ENCODE measurements around the gene WDR64.

The WDR64 gene

DNA sequence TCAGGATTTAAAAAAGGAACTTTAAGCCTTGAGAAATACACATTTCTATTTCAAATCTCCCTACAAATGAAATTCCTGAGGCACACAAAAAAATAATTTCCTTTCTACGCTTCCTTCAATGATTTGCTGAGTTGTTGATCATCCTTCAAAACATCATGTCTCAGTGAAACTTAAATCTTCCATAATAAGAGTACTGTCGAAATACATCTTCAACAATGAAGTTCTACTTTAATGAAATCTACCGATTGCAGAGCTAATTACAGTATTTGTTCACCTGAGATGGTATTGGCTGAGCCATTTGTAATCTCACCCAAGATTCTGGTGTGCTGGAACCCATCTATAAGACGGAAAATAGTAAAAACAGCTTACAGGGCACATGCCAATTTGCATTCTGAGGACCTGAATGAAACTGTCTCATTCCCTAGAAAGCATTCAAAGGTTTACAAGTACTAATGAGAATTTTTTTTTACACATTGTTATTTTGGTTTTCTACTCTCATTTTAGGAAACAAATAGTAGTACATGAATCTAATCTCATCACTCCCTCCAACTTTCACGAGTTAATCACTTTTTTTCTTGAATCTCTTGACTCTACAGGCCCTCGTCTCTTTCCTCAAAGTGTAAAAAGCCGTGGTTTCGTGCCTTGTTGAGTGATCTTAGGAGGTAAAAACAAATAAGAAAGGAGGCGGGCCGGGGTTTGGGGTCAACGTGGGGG is 13.0 kb upstream of the WDR64 start:
- H3K36me3 Mint-ChIP-seq (ENCODE audit: low read depth): peaks cover 31% of the 10 kb centered on the region
- H3K9me3 Mint-ChIP-seq: peaks cover 6% of the 10 kb centered on the region
- peak overlapping the region; percentile 65 for H3K27ac Mint-ChIP-seq
- H3K4me1 Mint-ChIP-seq (ENCODE audit: low read depth): peaks cover 53% of the 10 kb centered on the region
- no peaks in the 10 kb centered on the region for H3K27me3 Mint-ChIP-seq
- peak overlapping the region; percentile 87 for H3K4me3 Mint-ChIP-seq

DNA sequence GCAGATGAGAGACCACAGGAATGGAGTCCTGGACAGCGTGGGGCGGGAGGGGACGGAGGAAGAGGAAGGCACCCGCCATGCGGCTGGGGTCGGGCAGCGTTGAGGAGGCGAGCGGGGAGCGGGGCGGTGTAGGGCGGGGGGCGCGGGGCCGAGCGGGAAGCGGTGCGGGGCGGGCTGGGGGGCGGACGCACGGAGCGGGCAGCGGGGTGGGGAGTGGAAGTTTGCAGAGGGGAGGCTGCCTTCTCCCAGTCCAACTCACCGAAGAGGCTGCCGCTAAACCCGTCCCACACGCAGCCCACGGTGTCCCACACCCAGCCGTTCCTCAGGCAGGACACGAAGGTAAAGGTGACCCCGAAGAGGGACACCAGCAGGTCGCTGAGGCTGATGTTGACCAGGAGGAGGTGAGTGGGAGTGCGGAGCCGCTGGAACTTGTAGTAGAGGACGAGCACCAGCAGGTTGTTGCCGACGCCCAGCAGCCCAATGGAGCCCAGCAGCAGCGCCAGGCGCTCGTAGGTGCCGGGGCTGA is 12.4 kb upstream of the WDR64 start:
- Mint-ChIP-seq H3K4me3 (peak overlapping the region; percentile 87), H3K27me3 (no peaks in the 10 kb centered on the region), H3K27ac (peak overlapping the region; percentile 83), H3K4me1 (ENCODE audit: low read depth) (peaks cover 50% of the 10 kb centered on the region), H3K36me3 (ENCODE audit: low read depth) (peaks cover 25% of the 10 kb centered on the region), H3K9me3 (peaks cover 6% of the 10 kb centered on the region)

DNA sequence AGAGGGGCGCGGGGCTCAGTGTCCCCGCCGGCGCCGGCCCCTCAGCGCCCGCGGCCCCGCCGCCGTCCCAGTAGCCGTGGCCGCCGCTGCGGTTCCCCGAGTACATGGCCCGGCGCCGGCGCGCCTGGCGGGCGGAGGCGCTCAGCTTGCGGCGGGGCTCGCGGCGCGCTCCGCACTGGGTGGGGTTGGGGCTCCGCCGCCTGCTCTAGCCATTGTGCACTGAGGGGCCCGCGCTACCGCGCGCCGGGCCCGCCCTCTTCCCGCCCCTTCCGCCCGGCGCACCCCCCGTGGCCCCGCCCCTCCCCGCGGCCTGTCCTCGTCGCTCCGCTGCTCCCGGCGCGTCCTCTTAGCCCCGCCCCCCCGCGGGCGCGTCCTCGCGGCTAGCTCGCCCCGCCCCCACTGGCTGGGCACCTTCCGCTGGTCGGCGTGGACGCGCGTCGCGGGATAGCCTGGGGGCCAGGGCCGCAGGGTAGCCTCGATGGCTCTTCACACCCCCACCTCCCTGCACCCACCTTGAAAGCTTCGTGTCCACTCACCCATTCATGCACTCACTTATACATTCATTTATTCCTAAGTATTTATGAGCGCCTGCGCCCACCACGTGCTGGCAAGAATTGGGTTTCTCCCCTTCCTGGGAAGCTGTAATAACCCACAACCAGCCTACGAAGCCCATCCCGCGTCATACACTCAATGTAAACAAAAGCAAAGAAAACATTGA is 11.8 kb upstream of the WDR64 start, which contains the start of the genes CHML and OPN3:
Gene CHML (minus strand): TSS at position 221 of the 718 bp plus-strand sequence. CDS start 4,603 bp downstream, outside the sequence.
Gene OPN3 (minus strand): TSS at position 221 of the 718 bp plus-strand sequence. CDS start 115 bp downstream, at position 106.
- peak within 1 kb of the TSS; percentile 87 for H3K4me3 Mint-ChIP-seq
- peak within 1 kb of the TSS; percentile 83 for H3K27ac Mint-ChIP-seq
- peaks cover 6% of the 10 kb centered on the region for H3K9me3 Mint-ChIP-seq
- H3K36me3 Mint-ChIP-seq (ENCODE audit: low read depth): peaks cover 19% of the 10 kb centered on the region
- H3K4me1 Mint-ChIP-seq (ENCODE audit: low read depth): peaks cover 44% of the 10 kb centered on the region
- H3K27me3 Mint-ChIP-seq: no peaks in the 10 kb centered on the region

DNA sequence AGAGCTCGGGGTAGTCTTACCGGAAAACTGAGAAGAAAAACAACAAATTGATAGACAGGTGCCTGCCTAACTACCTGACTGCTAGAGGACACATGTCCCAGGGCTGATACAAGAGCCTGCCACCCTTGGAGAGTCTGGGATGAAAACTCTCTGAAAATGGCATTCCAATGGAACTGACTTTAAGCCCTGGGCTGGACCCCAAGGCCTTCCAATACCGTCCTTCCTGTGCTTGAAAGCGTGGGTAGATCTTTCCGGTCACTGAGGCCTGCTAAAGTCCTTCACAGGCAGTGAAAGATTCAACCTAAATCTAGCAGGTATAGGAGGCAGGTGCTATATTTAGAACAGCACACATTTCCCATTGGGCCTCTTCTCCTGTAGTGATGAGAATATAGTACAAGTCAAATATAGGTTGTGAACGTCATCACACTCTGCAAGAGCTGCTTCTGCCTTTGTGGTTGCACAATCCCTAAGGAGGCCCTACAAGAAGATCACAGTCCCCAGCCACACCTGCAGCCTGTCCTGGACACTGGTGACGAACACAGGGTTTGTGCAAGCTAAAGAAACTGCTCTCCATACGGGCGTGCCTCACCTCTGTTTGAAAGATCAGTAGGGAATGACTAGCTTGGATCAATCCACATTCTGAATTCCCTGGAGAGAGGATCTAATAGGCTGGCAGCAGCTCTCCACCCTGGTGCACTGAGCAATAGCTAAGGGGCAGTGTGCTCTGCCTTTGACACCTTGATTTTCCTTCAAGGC is 11.0 kb upstream of the WDR64 start:
- peak overlapping the region; percentile 58 for H3K4me3 Mint-ChIP-seq
- H3K9me3 Mint-ChIP-seq: peaks cover 6% of the 10 kb centered on the region
- H3K27ac Mint-ChIP-seq: peak overlapping the region; percentile 52
- H3K27me3 Mint-ChIP-seq: no peaks in the 10 kb centered on the region
- H3K36me3 Mint-ChIP-seq (ENCODE audit: low read depth): peaks cover 14% of the 10 kb centered on the region
- H3K4me1 Mint-ChIP-seq (ENCODE audit: low read depth): peaks cover 40% of the 10 kb centered on the region

DNA sequence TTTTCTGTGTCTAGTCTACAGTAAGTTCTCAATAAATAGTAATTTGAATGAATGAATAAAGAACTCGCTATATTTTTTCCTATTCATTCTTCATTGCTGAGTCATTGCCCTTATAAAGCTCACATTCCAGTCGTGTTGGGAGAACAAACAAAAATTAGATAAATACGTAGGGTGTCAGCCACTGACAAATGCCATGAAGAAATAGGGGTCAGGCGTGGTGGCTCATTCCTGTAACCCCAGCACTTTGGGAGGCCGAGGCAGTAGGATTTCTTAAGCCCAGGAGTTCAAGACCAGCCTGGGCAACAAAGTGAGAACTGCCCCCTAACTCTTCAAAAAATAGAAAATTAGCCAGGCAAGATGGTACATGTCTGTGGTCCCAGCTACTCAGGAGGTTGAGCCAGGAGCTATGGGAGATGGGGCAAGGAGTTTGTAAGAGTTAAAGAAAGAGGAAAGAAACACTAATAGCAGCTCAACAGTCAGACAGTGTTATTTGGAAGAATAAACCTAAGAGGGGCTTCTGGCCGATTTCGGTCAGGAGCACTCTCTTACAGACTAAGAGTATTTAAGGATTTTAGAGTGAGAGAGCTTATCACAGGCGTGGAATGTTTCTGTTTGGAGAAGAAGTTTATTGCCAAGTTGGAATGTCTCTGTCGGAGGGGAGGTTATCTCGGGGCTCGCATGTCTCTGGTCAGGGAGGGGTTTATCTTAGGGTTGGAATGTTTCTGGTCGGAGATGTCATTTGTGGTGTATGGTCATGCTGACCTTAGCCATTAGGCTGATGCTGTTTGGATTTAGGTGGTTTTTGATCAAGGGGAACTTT is 10.1 kb upstream of the WDR64 start:
- Mint-ChIP-seq H3K4me1 (ENCODE audit: low read depth) (peaks cover 32% of the 10 kb centered on the region), H3K36me3 (ENCODE audit: low read depth) (peaks cover 6% of the 10 kb centered on the region), H3K4me3 (no peak overlapping the region), H3K9me3 (peaks cover 6% of the 10 kb centered on the region), H3K27ac (no peak overlapping the region), H3K27me3 (no peaks in the 10 kb centered on the region)

DNA sequence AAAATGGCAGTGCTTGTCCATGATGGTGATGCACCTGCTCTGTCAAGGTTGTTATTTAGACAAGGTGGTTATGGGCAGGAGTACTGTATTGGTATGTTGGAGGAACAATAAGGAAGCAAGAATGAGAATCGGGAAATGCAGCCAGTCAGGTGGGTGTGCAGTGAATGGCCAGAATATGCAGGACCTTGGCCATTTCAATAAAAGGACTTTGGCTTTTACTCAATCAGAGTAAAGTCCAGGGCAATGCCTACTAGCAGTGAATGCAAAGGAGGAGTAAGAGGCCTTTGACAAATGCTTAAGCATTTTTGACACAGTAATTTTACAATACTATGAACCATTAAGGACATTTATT is 9.5 kb upstream of the WDR64 start:
- Mint-ChIP-seq H3K36me3 (ENCODE audit: low read depth) (peaks cover under 1% of the 10 kb centered on the region), H3K9me3 (peaks cover 6% of the 10 kb centered on the region), H3K4me1 (ENCODE audit: low read depth) (peaks cover 26% of the 10 kb centered on the region), H3K4me3 (no peak overlapping the region), H3K27me3 (no peaks in the 10 kb centered on the region), H3K27ac (no peak overlapping the region)

DNA sequence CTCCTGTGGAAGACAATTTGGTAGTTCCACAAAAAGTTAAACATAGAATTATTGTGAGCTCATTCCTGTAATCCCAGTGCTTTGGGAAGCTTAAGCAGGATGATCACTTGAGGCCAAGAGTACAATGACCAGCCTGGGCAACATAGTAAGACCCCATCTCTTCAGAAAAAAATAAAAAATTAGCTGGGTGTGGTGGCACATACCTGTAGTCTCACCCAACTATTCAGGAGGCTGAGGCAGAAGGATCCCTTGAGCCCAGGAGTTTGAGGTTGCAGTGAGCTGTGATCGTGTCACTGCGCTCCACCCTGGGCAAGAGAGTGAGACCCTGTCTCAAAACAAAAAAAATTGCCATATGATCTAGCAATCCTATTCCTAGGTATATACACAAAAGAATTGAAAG is 7.8 kb upstream of the WDR64 start:
- H3K4me1 Mint-ChIP-seq (ENCODE audit: low read depth): peaks cover 13% of the 10 kb centered on the region
- no peaks in the 10 kb centered on the region for H3K27me3 Mint-ChIP-seq
- no peak overlapping the region for H3K4me3 Mint-ChIP-seq
- H3K36me3 Mint-ChIP-seq (ENCODE audit: low read depth): no peaks in the 10 kb centered on the region
- no peak overlapping the region for H3K27ac Mint-ChIP-seq
- peaks cover 6% of the 10 kb centered on the region for H3K9me3 Mint-ChIP-seq

DNA sequence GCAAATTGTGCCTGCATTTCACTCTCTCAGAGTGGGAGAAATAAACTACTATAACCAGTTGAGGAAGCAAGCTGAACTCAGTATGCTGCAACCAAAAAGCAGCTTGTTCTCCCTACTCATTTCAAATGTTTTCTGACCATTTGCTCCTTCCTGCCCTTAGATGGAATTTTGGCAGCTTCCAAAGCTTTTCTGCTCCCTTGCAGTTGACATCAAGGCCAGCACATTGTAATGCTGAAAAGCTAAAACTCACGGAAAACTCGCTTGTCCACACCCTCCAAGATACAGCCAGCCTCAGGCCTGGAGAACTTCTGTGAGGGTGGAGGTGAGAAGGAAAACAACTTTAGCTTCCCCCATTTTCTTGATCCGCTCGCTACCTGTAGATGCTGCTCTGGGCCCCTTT is 6.9 kb upstream of the WDR64 start:
- no peak overlapping the region for H3K27ac Mint-ChIP-seq
- H3K9me3 Mint-ChIP-seq: peaks cover 6% of the 10 kb centered on the region
- no peaks in the 10 kb centered on the region for H3K36me3 Mint-ChIP-seq (ENCODE audit: low read depth)
- H3K4me3 Mint-ChIP-seq: no peak overlapping the region
- peaks cover 13% of the 10 kb centered on the region for H3K4me1 Mint-ChIP-seq (ENCODE audit: low read depth)
- no peaks in the 10 kb centered on the region for H3K27me3 Mint-ChIP-seq

DNA sequence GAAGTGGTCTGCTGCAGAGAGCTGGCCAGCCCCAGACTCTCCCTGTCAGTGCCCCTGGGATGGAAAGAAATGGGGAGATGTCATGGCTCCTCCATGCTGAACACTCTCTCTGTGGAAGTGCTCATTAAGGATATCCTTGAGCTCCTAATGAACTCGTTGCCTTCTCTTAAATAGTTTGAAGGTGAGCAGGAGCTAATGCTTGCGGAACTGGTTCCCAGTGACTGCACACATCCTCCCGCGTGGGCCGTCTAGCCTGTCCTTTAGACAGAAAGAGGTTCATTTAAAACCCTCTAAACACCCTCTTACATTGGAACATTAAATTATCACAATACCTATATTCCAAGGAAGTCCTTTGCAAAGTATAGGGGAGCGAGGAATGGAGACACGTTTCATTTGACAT is 5.9 kb upstream of the WDR64 start:
- peaks cover 6% of the 10 kb centered on the region for H3K9me3 Mint-ChIP-seq
- H3K27ac Mint-ChIP-seq: no peak overlapping the region
- H3K4me1 Mint-ChIP-seq (ENCODE audit: low read depth): peaks cover 6% of the 10 kb centered on the region
- peaks cover 6% of the 10 kb centered on the region for H3K27me3 Mint-ChIP-seq
- no peaks in the 10 kb centered on the region for H3K36me3 Mint-ChIP-seq (ENCODE audit: low read depth)
- H3K4me3 Mint-ChIP-seq: no peak overlapping the region

DNA sequence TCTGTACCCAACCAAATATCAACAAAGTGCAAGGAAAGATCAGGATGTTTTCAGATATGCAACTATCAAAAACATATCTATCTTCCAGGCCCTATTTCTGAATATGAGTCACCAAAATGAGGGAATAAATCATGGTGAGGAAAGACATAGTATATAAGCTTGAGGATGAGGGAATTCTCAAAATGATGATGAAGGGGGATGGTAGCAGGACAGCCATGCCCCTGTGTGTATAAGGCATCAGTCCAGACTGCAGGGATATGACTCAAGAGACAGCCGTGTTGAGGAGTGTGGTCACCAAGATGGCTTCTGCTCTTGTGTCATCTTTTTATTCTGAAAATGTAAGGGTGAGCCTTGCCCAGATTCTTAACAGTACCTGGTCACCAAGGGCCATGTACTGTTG is 4.4 kb upstream of the WDR64 start:
- Mint-ChIP-seq H3K27ac (no peak overlapping the region), H3K4me1 (ENCODE audit: low read depth) (peaks cover 6% of the 10 kb centered on the region), H3K27me3 (peaks cover 6% of the 10 kb centered on the region), H3K36me3 (ENCODE audit: low read depth) (no peaks in the 10 kb centered on the region), H3K4me3 (no peak overlapping the region), H3K9me3 (no peaks in the 10 kb centered on the region)

DNA sequence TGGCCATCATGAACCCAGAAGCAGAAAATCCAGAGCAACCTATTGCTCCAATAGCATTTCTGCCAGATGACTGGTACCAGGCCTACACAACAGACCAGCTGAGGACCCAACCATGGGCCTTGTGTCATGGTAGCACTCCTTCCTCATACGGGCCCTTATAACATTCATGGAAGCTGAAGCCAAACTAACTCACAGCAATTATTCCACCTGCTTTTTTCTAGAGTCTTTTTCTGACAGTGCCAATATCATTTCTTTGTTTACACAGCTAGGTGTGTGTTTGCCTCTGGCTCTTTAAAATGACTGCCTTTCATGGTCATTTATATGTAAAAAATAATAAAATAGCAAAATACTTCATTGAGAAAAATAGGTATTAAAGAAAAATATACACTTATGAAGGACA is 3.9 kb upstream of the WDR64 start:
- Mint-ChIP-seq H3K4me3 (no peak overlapping the region), H3K27me3 (peaks cover 6% of the 10 kb centered on the region), H3K27ac (no peak overlapping the region)

DNA sequence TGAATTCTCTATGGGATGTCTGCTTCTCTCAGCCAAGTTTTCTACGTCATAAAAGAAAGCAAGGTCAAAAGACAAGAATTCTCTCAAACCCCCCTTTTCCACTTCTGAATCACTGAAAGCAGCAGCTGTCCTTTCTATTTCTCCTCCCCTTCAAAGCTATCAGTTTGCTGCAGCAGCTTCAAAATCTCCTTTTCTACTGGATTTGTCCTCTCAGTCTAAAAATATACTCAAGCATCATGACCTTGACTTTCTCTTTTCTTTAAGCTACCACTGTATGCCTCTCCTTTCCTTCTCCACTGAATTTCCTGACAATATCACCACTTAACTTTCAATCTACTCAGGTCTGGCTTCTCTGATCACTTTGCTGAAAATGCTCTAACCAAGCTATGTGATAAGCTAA is 1.9 kb downstream of the WDR64 start:
- Mint-ChIP-seq H3K36me3 (ENCODE audit: low read depth) (no peaks in the 10 kb centered on the region), H3K9me3 (no peaks in the 10 kb centered on the region), H3K27ac (no peak overlapping the region), H3K27me3 (peaks cover 10% of the 10 kb centered on the region), H3K4me3 (no peak overlapping the region), H3K4me1 (ENCODE audit: low read depth) (no peaks in the 10 kb centered on the region)

More for the DNA sequence above, 3.9 kb upstream of the WDR64 start:
- Mint-ChIP-seq H3K4me1 (ENCODE audit: low read depth) (peaks cover 6% of the 10 kb centered on the region), H3K9me3 (no peaks in the 10 kb centered on the region), H3K36me3 (ENCODE audit: low read depth) (no peaks in the 10 kb centered on the region)

DNA sequence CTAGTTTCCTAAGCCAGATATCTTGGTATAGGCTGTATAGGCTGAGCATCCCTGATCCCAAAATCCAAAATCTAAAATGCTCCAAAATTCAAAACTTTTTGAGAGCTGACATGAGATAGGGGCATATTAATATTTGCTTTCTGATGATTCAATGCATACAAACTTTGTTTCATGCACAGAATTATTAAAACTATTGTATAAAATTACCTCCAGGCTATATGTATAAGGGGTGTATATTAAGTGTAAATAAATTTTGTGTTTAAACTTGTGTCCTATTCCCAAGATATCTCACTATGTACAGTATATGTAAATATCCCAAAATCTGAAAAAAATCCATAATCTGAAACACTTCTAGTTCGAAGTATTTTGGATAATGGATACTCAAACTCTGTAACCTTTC is 2.6 kb downstream of the WDR64 start:
- H3K9me3 Mint-ChIP-seq: peaks cover 4% of the 10 kb centered on the region
- H3K27me3 Mint-ChIP-seq: peaks cover 10% of the 10 kb centered on the region
- no peak overlapping the region for H3K4me3 Mint-ChIP-seq
- no peak overlapping the region for H3K27ac Mint-ChIP-seq
- no peaks in the 10 kb centered on the region for H3K36me3 Mint-ChIP-seq (ENCODE audit: low read depth)
- no peaks in the 10 kb centered on the region for H3K4me1 Mint-ChIP-seq (ENCODE audit: low read depth)

DNA sequence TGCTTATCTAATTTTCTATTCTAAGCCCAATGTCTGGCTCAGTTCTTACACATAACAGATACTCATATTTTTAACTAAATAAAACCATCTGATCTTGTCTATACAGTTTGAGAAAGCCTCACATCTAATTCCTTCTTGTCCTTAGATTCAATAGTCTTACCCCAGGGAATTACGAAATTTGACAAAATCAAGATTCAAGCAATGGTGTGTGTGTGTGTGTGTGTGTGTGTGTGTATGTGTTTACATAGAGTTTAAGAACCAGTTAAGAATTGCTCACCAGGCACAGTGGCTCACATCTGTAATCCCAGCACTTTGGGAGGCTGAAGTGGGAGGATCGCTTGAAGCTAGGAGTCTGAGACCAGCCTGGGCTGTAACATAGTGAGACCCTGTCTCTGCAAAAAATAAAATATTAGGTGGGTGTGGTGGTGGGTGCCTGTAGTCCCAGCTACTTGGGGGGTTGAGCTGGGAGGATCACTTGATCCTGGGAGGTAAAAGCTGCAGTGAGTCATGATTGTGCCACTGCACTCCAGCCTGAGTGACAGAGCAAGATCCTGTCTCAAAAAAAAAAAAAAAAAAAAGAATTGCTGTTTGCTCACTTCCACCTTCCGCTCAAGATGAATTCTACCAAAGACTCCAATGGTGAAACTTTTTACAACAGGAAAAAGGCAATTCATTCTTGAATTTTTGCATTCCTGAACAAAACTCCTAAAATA is 6.2 kb downstream of the WDR64 start:
- no peak overlapping the region for H3K4me3 Mint-ChIP-seq
- peaks cover 4% of the 10 kb centered on the region for H3K9me3 Mint-ChIP-seq
- H3K4me1 Mint-ChIP-seq (ENCODE audit: low read depth): peaks cover 3% of the 10 kb centered on the region
- no peaks in the 10 kb centered on the region for H3K36me3 Mint-ChIP-seq (ENCODE audit: low read depth)
- H3K27ac Mint-ChIP-seq: no peak overlapping the region
- peaks cover 4% of the 10 kb centered on the region for H3K27me3 Mint-ChIP-seq

All from stimulated activated naive CD8-positive, alpha-beta T cell treated with anti-CD3 and anti-CD28 coated beads, Interleukin-15, Interleukin-2, amounts not matched to agents 100 ng/mL and 50 ng/mL, for 24 hours (primary cell).